NCI-H1092 treated with DMSO at 0.1 percent for 48 hours (cell line): ENCODE results near the gene CMTR1.

ENCODE experiments used
- DNase-seq: peaks from one replicate; lab custom pipeline; 2025; lab: John Stamatoyannopoulos, UW

Gene CMTR1

DNA sequence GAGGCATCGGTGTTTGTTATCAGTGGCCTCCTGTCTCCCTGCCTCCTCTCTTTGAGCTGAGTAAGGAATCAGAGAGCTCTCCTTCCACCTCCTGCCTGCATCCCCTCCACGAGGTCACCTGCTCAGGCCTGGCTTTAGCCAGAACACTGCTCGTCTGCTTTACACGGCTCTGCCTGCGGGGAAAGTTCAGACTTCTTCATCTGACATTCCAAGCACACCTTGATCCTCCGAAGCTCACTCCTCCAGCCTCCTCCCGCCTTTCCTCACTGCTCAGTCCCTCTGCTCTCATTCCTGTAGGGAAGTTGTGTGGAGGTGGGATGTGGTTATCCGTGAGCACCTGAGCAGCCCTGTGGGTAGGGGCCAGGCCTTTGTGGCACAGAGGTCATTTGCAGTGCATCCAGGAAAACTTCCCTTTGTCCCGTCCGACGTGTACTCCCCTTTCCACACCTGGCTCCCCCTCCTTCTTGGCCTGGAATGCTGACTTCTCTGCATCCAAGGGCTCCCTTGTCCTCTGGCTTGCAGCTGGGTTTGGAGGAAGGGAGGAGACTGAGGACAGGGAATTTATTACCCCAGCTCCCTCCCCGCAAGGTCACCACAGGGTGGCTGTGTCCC is 79.5 kb downstream of the CMTR1 start:
- DNase-seq = no peak

DNA sequence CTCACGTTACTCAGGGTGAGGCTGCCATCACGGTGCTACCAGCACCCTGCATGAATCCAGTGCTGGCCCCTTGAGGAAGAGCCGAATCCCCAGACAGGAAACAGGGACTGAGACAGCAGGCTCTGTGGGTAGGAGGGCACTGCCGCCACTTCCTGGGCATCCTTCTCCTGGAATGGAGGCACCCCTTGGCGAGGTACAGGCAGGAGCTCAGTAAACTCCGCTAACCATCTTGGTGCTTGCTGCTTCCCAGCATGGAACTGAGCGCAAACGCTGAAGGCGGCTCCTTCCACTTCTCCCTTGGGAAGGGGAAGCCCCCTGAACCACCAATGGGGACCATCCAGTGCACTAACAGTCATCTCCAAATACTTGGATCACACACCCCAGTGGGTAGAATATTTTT is 80.1 kb downstream of the CMTR1 start:
- DNase-seq = no peak

DNA sequence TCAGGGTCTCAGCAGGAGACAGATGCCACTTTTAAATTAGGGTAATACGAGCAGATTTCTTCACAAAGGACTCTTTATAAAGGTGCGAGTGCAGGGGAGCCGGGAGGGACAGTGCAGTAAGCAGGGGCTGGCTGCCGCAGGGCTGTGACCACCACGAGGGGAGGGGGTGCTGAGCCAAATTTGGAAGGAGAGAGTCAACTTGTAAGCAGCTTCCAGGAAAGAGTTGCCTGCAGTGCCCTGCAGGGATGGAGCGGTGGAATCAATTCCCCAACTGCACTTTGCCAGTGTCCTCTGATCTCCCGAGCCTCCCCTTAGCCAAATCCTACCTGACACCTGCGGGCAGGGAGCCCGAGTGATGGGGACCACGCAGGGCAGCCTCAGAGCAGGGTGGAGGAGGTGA is 80.6 kb downstream of the CMTR1 start:
- DNase-seq = no peak

DNA sequence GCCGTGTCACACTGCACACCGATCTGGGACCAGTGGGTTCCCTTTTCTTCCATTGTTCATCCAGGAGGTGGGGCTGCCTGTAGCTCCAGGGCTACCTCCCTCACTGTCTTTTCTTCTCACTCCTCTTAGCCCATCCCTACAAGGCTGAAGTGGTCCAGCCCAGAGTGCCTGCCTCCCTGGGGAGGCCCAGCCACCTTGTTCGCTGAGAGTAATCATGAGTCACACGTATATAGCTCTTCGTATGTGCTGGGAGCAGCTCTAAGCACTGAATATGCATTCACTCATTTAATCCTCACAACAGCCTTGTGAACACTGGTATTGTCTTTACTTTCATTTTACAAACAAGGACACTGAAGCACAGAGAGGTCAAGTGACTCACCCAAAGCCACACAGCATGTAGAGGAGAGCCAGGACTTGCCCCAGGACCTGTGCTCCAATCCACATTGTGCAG is 81.3 kb downstream of the CMTR1 start:
- DNase-seq = no peak

DNA sequence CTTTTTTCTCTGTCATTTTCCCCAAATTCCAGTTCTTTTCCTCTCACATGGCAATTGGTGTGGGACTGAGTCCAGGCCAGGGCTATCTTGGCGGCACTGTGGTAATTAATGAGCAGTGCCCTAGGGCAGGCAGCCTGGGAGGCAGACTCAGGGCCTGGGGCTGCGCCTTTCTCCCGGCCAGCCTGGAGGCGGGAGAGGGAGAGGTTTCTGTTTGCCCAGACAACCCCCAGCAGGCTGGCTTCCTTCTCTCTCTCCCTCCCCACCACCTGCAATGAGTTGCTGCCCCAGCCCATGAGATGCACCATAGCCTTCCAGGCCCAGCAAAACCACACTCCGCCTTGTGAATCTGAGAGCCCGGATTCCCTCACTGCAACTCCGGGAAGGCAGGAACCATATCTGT is 81.8 kb downstream of the CMTR1 start:
- DNase-seq = peak; percentile 9

DNA sequence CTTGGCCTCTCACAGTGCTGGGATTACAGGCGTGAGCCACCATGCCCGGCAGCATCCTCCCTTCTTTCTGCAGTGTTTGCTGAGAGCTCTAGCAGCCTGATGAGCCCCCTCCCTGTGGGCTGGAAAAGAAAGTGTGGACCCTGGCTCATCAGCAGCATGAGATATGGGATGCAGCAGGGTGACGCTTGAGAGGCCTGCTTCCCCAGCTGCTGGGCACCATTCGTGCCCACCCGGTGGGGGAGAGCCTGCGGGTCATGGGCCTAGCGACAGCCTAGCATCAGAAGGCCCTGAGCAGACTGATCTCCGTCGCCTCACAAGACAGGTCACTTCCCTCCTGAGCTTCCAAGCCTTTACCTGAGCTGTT is 82.7 kb downstream of the CMTR1 start:
- peak; percentile 75 for DNase-seq

DNA sequence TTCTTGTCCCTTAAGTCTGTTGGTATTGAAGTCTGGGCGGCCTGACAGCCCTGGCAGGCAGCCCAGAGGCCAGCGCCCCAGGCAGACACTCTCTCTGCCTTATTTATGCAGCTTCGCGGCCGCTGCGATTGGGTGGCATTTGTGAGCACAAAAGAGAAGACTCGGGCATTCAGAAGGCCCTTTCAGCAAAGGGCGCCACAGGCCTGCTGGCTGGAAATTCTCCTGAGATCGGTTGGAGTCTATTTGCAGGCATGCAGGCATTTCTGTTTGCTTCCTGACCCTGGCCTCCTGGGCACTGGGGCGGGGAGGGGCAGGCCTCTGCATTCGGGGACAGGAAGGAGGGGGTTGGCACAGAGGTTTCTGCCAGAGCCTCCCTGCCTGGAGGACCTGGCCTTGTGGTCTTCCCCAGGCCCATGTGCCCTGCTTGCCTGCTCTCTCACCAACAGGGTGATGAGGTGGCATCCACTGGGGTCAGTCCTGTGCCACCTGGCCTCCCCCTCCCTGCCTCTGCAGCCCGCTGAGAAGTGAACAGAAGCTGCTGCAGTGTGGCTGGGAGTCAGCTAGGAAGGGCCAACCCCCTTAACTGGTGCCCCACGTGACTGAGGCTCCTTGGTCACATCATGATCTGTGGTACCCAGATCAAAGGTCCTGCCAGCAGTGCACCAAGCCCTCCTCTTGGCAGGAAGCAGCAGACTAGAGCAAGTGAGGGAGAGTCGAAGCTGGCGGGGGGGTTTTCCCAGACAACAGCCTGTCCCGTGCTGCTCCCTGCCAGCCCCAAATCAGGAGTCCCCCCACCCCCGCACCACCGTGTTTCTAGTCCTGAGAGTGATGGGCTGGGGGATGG is 83.3 kb downstream of the CMTR1 start:
- peak; percentile 85 for DNase-seq

DNA sequence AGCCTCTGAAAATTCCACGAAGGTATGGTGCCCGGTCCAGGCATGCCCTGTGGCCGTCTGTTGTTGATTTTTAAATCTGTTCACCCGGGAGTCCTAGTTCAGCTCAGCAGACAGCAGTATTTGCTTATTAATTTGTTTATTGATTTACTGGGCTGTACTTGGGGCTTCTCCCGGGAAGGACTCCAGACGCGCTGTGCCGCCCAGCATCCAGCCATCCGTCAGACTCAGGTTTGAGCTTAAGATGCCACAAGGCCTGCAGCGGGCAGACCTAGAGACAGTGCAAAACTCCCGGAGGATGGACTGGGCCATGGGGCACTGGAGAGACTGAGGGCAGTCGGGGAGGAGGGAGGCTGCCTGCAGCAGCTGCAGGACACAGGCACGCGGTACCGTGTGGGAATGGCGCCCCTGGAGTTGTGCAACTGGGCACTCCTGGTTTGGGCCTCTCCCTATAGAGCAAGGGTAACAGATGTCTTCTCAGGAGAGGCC is 83.9 kb downstream of the CMTR1 start:
- DNase-seq = peak; percentile 34

DNA sequence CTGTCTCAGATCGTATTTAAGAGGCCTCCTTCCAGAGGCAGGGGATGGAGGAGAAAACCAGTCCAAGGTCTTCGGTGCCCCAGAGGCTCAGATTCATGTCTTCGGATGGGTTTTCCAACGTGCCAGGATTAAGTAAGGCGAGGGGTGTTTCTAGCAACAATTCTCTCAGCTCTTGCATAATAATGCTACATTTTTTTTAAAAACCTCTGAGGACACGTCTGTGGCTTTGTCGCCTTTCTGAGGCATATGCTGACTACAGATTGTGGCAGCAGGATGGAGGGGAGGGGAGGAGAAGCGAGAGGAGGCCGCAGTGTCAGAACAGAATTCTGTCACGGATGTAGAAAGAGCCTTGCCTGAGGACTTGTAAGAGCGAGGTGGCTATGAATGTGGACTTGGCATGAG is 84.4 kb downstream of the CMTR1 start:
- DNase-seq = no peak

DNA sequence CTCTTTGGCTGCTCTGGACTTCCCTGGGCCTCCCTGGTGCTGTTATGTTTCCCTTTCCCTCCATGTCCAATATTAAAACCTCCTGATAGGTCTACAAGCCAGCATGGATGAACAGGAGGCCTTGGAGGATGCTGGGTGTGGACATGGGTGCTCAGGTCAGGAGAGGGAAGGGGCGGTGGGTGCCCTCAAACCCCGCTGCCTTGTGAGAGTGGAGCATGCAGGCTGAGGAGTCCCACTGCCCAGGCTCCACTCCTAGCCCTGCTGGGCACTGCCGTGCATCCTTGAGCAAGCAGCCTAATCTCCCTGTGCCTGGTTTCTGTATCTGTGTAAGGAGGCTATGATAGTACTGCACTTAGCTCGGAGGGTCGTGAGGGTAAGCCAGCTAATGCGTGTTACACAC is 85.1 kb downstream of the CMTR1 start:
- DNase-seq = no peak

DNA sequence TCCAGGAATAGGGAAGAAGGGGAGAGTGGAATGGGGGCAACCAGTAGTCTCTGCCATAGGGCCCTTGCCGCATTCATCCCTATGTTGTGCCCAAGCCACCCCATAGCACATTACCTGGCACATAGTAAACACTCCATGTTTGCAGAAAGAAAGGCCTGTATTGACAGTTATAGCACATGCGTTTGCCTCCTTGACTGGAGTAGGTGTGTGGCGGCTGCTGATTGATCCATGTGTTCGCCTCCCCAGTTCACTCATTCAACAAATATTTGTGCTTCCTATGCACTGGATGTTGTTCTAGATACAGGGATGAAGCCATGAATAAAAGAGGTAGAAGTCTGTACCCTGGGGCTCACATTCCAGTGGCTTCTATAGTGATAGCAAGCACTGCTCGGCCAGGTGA is 86.4 kb downstream of the CMTR1 start:
- no peak for DNase-seq

DNA sequence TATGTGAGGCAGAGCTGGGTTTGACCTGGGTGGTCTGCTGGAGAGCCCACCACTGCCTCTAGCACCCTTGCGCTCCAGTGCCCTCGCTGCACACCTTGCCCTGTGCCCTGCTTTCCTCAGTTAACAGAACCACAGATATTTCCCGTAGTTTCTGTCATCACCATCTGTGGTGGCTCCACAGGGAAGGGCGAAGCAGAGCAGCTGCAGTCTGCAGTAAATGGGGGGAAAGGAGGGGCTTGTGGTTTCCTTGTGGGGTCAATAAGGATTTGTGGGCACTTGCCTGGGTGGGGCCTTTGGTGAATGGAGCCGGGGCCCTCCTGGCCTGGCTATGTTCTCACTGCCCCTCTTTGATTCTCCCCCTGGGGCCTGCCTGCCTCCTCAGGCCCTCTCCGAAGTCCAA is 87.9 kb downstream of the CMTR1 start:
- DNase-seq = no peak

DNA sequence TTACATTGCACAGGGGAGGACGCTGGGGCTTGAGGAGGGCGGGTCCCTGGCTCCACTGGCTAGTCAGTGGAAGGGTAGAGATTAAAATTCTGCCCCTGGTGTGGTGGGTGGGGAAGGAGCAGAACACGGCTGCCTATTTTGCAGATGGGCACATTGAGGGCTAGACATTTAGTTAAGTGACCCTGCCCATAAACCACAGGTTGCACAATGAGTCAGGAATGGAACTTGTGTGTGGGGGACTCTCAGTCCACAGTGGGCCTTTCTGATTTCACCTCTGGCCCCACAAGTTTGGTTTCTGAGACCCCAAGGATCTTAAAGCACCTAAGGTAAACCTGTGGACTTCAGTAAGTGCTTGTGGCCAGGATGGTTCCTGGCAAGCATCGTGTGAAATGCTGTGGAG is 88.7 kb downstream of the CMTR1 start:
- DNase-seq = no peak

DNA sequence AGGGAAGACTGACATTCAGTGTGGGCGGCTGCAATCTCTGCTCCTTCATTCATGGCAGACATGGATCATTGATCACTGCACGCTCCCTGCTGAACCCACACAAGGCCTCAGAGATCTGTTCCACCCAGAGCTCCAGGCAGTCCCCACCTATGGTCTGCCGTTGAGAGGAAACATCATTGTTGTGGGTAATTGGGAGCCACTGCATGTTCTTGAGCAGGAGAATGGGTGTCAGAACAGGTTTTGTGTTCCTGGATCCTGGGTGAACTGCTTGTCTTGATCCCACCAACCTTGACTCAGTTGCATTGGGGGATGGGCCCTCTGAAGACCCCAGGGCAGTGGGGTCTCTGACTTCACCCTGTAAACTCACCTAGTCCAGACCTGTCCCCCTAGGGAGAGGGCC is 89.8 kb downstream of the CMTR1 start:
- DNase-seq = no peak

DNA sequence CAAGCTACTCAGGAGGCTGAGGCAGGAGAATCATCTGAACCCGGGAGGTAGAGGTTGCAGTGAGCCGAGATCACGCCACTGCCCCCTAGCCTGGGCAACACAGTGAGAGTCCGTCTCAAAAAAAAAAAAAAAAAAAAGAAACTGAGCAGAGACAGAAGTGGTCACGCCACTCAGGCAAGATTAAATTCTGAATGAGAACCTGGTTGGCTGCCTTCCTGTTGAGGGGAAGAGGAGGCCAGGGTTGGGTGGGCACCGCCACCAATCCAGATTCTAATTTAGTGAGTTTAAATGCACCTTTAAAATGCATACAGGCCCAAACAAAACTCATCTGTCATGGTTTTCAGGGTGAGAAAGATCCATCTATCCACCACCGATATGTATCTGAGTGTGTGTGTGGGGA is 90.4 kb downstream of the CMTR1 start:
- no peak for DNase-seq

DNA sequence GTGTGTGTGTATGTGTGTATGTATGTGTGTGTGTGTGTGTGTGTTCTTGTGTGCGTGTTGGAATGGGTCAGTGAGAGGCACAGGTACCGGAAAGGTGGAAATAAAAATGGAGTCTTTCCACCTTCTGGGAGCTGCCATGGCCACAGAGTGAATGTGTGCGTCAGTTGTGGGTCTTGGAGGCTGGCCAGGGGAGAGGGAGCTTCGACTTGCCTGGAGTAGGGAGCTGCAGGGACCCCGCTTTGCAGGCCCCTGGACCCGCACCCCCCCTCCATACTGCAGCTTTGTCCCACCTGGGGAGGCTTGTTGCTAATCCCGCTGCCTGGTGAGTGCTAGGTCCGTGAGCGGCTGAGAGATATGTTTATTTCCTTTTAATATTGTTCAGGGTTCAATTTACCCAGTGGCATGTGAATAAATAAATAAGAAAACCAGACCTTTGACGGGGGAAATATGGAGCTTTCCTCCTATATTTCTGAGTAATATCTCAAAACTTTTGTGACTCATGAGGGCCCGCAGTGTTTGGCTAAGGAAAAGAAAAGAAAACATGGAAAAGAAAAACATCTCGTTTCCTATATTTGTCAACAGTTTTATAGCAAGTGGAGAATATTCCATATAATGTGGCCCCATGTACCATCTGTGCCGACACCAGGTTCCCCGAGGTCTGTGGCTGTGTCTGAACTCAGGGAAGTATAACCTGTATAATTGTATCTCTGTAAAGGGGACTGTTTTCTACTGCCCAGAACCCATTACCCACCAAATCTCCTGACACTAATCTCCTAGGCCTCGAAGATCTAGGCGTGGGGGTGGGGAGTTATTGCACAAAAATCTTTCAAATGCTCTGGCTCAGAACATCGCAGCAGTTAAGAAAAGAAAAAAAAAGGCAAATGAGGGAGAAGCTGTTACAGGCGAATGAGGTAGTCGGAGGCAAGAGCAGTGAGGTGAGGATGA is 91.3 kb downstream of the CMTR1 start:
- DNase-seq = no peak

DNA sequence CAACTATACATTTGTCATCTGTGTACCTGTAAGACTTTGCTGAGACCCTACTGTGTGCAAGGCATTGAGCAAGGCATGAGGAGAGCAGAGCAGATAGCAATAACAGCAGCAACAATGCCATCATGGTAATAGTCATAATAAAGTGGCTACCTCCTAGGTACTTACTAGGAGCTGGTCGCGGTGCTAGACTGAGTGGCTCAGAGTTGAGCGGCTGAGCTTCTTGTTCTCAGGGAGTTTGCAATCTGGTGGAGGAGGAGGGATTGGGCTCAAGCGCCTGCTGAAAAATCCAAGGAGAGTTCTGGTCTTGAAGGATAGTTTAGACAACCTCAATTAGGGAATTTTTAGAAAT is 91.9 kb downstream of the CMTR1 start:
- DNase-seq = no peak

DNA sequence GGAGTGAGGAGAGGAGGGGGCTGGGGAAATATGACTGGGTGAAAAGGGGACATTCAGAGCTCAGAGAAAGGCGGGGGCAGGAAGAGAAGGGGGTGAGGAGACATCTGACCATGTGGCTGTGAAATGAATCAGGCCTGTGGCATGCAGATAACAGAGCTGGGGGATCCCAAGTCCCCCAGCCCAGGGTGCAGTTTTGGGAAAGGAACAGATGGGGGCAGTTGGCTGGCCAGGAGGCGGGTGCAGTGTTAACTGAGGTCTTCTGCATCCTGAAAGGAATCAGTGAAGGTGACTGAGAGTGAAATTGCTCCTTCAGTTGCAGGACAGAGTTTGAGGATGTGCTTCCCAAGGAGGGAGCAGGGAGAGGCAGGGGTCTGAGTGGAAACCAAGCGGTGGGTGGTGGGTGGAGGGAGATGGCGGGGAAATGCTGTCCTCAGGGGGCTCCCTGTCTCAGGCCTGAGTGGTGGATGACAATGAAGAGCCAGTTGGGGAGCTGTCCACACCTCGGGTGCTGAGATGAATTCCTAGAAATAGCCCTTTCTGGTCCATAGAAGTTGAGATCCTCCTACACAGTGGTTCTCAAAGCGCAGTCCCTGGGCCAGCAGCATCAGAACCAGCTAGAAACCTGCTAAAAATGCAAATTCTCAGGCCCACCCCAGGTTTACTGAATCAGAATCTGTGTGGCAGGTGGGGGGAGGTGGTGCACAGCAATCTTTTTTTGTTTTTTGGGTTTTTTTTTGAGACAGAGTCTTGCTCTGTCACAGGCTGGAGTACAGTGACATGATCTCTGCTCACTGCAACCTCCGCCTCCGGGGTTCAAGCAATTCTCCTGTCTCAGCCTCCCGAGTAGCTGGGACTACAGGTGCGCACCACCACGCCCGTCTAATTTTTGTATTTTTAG is 92.7 kb downstream of the CMTR1 start:
- no peak for DNase-seq

DNA sequence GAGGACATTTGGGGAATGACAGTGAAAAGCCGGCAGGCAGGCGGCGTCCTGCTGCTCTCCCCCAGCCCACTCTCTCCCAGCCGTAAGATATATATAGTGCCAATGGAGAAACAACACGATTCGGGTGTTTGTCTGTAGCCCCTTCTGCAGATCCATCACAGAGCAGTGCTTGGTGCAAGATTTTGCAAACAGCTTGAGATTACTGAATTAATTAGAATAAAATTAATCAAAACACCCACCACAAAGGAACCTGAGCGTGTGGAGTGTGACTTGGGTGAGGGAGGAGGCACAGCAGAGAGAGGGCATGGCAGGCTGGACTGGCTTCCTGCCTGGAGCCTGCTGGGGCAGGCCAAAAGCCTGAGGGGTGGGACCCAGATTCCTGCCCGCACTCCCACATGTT is 95.5 kb downstream of the CMTR1 start:
- no peak for DNase-seq

DNA sequence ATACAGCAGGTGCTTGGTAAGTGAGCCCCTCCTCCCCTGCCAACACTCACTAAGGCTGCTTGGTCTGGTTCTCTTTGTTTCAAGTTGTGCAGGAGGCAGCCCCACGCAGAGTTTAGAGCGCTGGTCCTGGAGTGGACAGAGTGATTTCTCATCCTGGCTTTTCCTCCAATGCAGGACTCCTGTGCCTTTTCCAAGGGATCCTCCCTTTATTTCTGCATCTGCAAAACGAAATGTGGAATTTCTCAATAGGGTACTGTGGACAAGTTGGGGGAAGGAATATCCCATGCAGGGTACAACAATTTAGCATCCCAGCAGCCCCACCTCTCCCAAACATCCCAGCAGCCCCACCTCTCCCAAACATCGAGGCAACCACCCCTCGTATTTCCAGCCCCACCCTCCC is 97.3 kb downstream of the CMTR1 start:
- DNase-seq = no peak

DNA sequence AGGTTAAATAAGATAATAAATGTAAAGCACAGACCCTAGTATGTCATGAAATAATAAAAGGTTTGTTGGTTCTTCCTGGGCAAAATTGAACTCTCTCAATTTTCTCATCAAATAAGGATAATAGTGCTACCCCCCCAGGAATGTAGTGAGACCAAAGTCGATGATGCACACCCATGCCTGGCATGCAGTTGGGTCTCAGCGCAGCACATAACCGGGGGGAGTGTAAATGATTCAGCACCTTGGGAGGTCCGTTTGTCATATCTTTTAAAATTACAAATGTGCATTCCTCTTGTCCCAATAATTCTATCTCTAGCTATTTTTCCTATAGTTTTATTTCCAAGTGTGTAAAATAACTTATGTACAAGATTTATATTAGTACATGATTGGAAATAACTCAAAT is 98.0 kb downstream of the CMTR1 start:
- DNase-seq = no peak
